OCI-LY7 (cell line): ENCODE data around the gene ZNF74. TPM values are rescaled to one million over a fixed set of nuclear protein-coding genes. Genes with fewer than 3 reads are reported as not detected.

Source experiments
- BruUV-seq: library from RNA; stranded (reverse); fragments of 400-500 nt; replicated peaks from 2 replicates; lab custom pipeline; 2021; lab: Mats Ljungman, UMichigan
- CTCF ChIA-PET: fragments of 300-600 bp; sonication (Branson Sonifier 250); formaldehyde crosslinking; loops from one replicate; lab custom pipeline; 2022; ENCODE audit warnings: antibody characterized with exemption; ENCODE audit not compliant: unreplicated experiment; lab: Charles Lee
- POLR2A ChIA-PET: fragments of 300-600 bp; sonication (Branson Sonifier 250); formaldehyde crosslinking; loops from one replicate; lab custom pipeline; 2022; ENCODE audit warnings: antibody characterized with exemption; lab: Charles Lee
- DNase-seq: peaks from one replicate; pipeline ENCODE4 v3.0.0-alpha.2; 2015; ENCODE audit warnings: low spot score
- H2AFZ ChIP-seq: fragments of 200-600 bp; sonication (generic), shearing (Covaris generic); 2 replicates; pipeline ENCODE4 v1.6.1; 2014; ENCODE audit warnings: mild to moderate bottlenecking, antibody characterized with exemption, low read length, moderate library complexity
- H3K27ac ChIP-seq: fragments of 200-600 bp; sonication (generic); 2 replicates; pipeline ENCODE4 v1.5.1; 2014; ENCODE audit warnings: mixed run types, low read depth, mild to moderate bottlenecking, moderate library complexity, low read length, inconsistent platforms; ENCODE audit not compliant: poor library complexity, severe bottlenecking
- H3K36me3 ChIP-seq: fragments of 200-600 bp; sonication (generic); 2 replicates; pipeline ENCODE4 v1.6.1; 2014; ENCODE audit warnings: mild to moderate bottlenecking, antibody characterized with exemption, low read length, moderate library complexity, mixed read lengths; ENCODE audit not compliant: insufficient read depth
- H3K4me1 ChIP-seq: fragments of 200-600 bp; sonication (generic); 2 replicates; pipeline ENCODE4 v1.5.1; 2014; ENCODE audit warnings: mild to moderate bottlenecking, low read length; ENCODE audit not compliant: insufficient read depth, poor library complexity, severe bottlenecking
- H3K4me2 ChIP-seq: fragments of 200-600 bp; sonication (generic); 2 replicates; pipeline ENCODE4 v1.6.1; 2014; ENCODE audit warnings: mild to moderate bottlenecking, low read length
- H3K4me3 ChIP-seq: fragments of 200-600 bp; sonication (generic); 2 replicates; pipeline ENCODE4 v1.5.1; 2014; ENCODE audit warnings: mild to moderate bottlenecking, low read depth, low read length; ENCODE audit not compliant: poor library complexity, severe bottlenecking
- H3K79me2 ChIP-seq: fragments of 200-600 bp; sonication (generic); 2 replicates; pipeline ENCODE4 v1.6.1; 2016; ENCODE audit warnings: low read depth, mild to moderate bottlenecking, low read length, moderate library complexity, mixed read lengths; ENCODE audit not compliant: insufficient read depth
- H3K9me2 ChIP-seq: fragments of 200-600 bp; sonication (generic); 2 replicates; pipeline ENCODE4 v1.6.1; 2016; ENCODE audit warnings: mild to moderate bottlenecking, low read length, mixed read lengths; ENCODE audit not compliant: insufficient read depth
- H3K9me3 ChIP-seq: fragments of 200-600 bp; sonication (generic); 2 replicates; pipeline ENCODE4 v1.6.1; 2014; ENCODE audit warnings: mild to moderate bottlenecking, mixed run types, low read length, mixed read lengths
- H4K20me1 ChIP-seq: fragments of 200-600 bp; sonication (generic); 2 replicates; pipeline ENCODE4 v1.6.1; 2014; ENCODE audit warnings: mild to moderate bottlenecking, antibody characterized with exemption, low read length, moderate library complexity, mixed read lengths; ENCODE audit not compliant: insufficient read depth
- CTCF ChIP-seq: fragments of 200-600 bp; sonication (generic); conservative IDR thresholded peaks from 2 replicates; pipeline ENCODE4 v1.5.1; 2014; ENCODE audit warnings: mild to moderate bottlenecking, antibody characterized with exemption, low read length, moderate library complexity, mixed read lengths
- EZH2phosphoT487 ChIP-seq: fragments of 200-600 bp; sonication (generic); IDR thresholded peaks from 2 replicates; pipeline ENCODE4 v1.6.1; 2018; ENCODE audit warnings: low read depth, borderline replicate concordance, mild to moderate bottlenecking, mixed run types, antibody characterized with exemption, low read length, moderate library complexity, mixed read lengths
- intact Hi-C: fragments of 100-400 bp; cut with micrococcal nuclease; formaldehyde crosslinking; loops from one replicate; pipeline ENCODE4 v1.10.0; 2022; ENCODE audit not compliant: unreplicated experiment
- total RNA-seq, 2 experiments: library from RNA; depleted of rRNA in 1 of 2; stranded (reverse); fragments of >200 nt in 1 of 2; shearing (Covaris generic) in 1 of 2; gene quantifications; 2 replicates each; pipeline ENCODE4 v1.2.3, GENCODE V29; 2014 to 2022

The ZNF74 gene
- total RNA-seq, 2 experiments from 2014 or later, result not detected

- H3K9me3 ChIP-seq, result no peaks in the 10 kb centered on the region
- H3K4me3 ChIP-seq, result no peak overlapping the region
- intact Hi-C loops, result loop anchor here (10.0 kb wide), 1 partner anchor 297 kb away; the partner anchor contains the start of gene CCDC188
- POLR2A ChIA-PET, result no interaction called here
- peaks cover 6% of the 10 kb centered on the region for H3K4me1 ChIP-seq
- H2AFZ ChIP-seq, result no peak overlapping the region
- CTCF ChIA-PET, result no interaction called here
- no peaks in the 10 kb centered on the region for H3K36me3 ChIP-seq
- no peak for DNase-seq
- no TSS peak for BruUV-seq
- TF ChIP-seq CTCF, result no peak
- no peak for TF ChIP-seq EZH2phosphoT487
- no peak overlapping the region for H3K27ac ChIP-seq
- H3K79me2 ChIP-seq, result no peaks in the 10 kb centered on the region
- no peak overlapping the region for H3K4me2 ChIP-seq
- H4K20me1 ChIP-seq, result no peaks in the 10 kb centered on the region
- H3K9me2 ChIP-seq, result no peaks in the 10 kb centered on the region
Observed at GRCh38 chr22:20451920-20452319, 58.0 kb downstream of the ZNF74 start.

GRCh38 chr22:20453222-20453621 is 59.3 kb downstream of the ZNF74 start:
- intact Hi-C loops, result loop anchor here (10.0 kb wide), 1 partner anchor 298 kb away; the partner anchor contains the start of gene CCDC188

More at GRCh38 chr22:20453222-20453621, 59.3 kb downstream of the ZNF74 start:
- H3K4me3 ChIP-seq, result no peak overlapping the region
- TF ChIP-seq EZH2phosphoT487 (no peak), CTCF (no peak)
- H4K20me1 ChIP-seq, result no peaks in the 10 kb centered on the region
- no peak for DNase-seq
- BruUV-seq, result no TSS peak
- peaks cover 6% of the 10 kb centered on the region for H3K4me1 ChIP-seq
- no peaks in the 10 kb centered on the region for H3K36me3 ChIP-seq
- H2AFZ ChIP-seq, result no peak overlapping the region
- POLR2A ChIA-PET, result no interaction called here
- no peaks in the 10 kb centered on the region for H3K9me3 ChIP-seq
- no peak overlapping the region for H3K4me2 ChIP-seq
- H3K9me2 ChIP-seq, result no peaks in the 10 kb centered on the region
- no peak overlapping the region for H3K27ac ChIP-seq
- H3K79me2 ChIP-seq, result no peaks in the 10 kb centered on the region
- CTCF ChIA-PET, result no interaction called here
